HG02840 (cell line): Measurements from ENCODE around the gene CTBP2.
"Not testable (repeated sequence)": the region's sequence is repeated elsewhere in the genome, so short reads cannot be mapped to it uniquely, and the experiment has no call there.

Experiments used
- ATAC-seq: cut with Tn5 transposase; IDR thresholded peaks from one replicate; pipeline ENCODE4 v1.9.1; 2021; ENCODE audit warnings: mild to moderate bottlenecking, moderate library complexity, moderate number of reproducible peaks; ENCODE audit not compliant: unreplicated experiment, low FRiP score

CTBP2 gene

GRCh38 chr10:125160856-125161706 is 718 bp upstream of the CTBP2 start:
- no peak for ATAC-seq

- no peak for ATAC-seq
These were observed 854 bp downstream of the CTBP2 start for GRCh38 chr10:125159486-125159931.

GRCh38 chr10:125158601-125159485 is 1.5 kb downstream of the CTBP2 start:
- ATAC-seq = no peak

GRCh38 chr10:125158275-125158600 is 2.1 kb downstream of the CTBP2 start:
- ATAC-seq = no peak

- ATAC-seq = no peak
These were observed 2.9 kb downstream of the CTBP2 start for GRCh38 chr10:125157505-125157904.

GRCh38 chr10:125156739-125157480 is 3.5 kb downstream of the CTBP2 start:
- no peak for ATAC-seq

GRCh38 chr10:125156196-125156595 is 4.2 kb downstream of the CTBP2 start:
- ATAC-seq = no peak

GRCh38 chr10:125155101-125155500 is 5.3 kb downstream of the CTBP2 start:
- no peak for ATAC-seq

GRCh38 chr10:125154529-125154928 is 5.8 kb downstream of the CTBP2 start:
- no peak for ATAC-seq

GRCh38 chr10:125153703-125154490 is 6.5 kb downstream of the CTBP2 start:
- ATAC-seq = no peak

GRCh38 chr10:125152450-125153368 is 7.7 kb downstream of the CTBP2 start:
- no peak for ATAC-seq

GRCh38 chr10:125151553-125152449 is 8.6 kb downstream of the CTBP2 start:
- no peak for ATAC-seq

- ATAC-seq = no peak
These were observed 9.2 kb downstream of the CTBP2 start for GRCh38 chr10:125151170-125151552.

GRCh38 chr10:125150376-125151083 is 9.8 kb downstream of the CTBP2 start:
- not testable (repeated sequence) for ATAC-seq

GRCh38 chr10:125149680-125150047 is 10.7 kb downstream of the CTBP2 start:
- ATAC-seq = no peak

- ATAC-seq = no peak
These were observed 11.2 kb downstream of the CTBP2 start for GRCh38 chr10:125149036-125149679.

GRCh38 chr10:125148528-125148927 is 11.8 kb downstream of the CTBP2 start:
- no peak for ATAC-seq
